Ovary (tissue), 3 donors: ENCODE data around the gene ABCC2.

ENCODE experiments used
- CTCF ChIP-seq, 3 donors: fragments of 450-650 bp in 2 of 3; fragments of 200-600 bp in 1 of 3; IDR thresholded peaks; one replicate each; pipeline versions ENCODE4 v1.5.1 to v1.8.0; 2016 to 2022; ENCODE audit warnings: antibody characterized with exemption in 3 of 3, mild to moderate bottlenecking in 1 of 3
- EP300 ChIP-seq: sonication (generic); formaldehyde crosslinking; IDR thresholded peaks from one replicate; pipeline ENCODE4 v1.6.1; 2017; ENCODE audit warnings: antibody characterized with exemption
- POLR2A ChIP-seq: fragments of 450-650 bp; IDR thresholded peaks from one replicate; pipeline ENCODE4 v1.6.1; 2017; ENCODE audit warnings: antibody characterized with exemption, mild to moderate bottlenecking, moderate library complexity
- donor health status: DM: no; HTN: no; CAD: no.

GRCh38 chr10:99858849-99859248, 76.4 kb downstream of the ABCC2 start:
- TF ChIP-seq CTCF (IDR thresholded peaks at IDR 0.05) (no peak), EP300 (no peak), POLR2A (no peak)
